ENCODE results near the gene KLHL29. TPM values are rescaled to one million over a fixed set of nuclear protein-coding genes. Genes with fewer than 3 reads are reported as not detected.

KLHL29 gene
- total and polyA plus RNA-seq, 4 experiments from 2014 or later: 0.24 to 2.4 (median 1.9) TPM; not detected in 1

DNA sequence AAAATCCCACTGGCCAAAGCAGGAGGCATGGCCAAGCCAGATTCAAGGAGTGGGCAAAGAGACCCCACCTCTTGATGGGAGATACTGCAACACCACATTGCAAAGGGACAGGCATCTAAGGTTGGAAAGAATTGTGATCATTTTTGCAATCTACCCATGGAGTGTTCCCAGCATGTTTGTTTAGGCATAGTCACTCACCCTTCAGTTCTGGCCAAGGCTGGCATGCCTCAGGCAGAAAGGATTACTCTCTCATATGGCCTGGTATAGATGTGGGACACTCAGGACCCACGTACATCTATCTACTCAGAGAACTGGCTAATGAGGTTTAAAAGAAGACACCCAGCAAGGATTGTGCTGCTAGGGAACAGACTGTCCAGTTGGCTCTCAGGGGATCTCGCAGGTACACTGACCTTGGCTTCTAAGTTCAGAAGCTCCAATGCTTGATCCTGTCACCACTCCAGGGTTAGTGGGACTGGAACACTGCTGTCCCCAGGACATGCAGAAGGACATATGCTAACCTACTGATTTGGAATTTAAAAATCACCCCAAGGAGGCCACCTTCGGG lies 183.7 kb downstream of the KLHL29 start:
- no peaks in the 10 kb centered on the region for H3K36me3 Mint-ChIP-seq
- H3K27ac ChIP-seq (ENCODE audit: low read depth, low read length): no peak overlapping the region
- H3K9me3 ChIP-seq (ENCODE audit: control insufficient read depth in 1 of 2, low read length in 2 of 2): no peaks in the 10 kb centered on the region
- intact Hi-C loops (cut with micrococcal nuclease): no loop called here
- no peaks in the 10 kb centered on the region for H3K27me3 Mint-ChIP-seq
- ChIA-PET CTCF (ENCODE audit: partially characterized antibody) (no interaction called here), POLR2A (ENCODE audit: partially characterized antibody) (no interaction called here)
- H3K4me3 ChIP-seq (ENCODE audit: low read length in 2 of 2): no peak overlapping the region
- no peak overlapping the region for H3K4me3 Mint-ChIP-seq
- H3K27ac Mint-ChIP-seq: peak overlapping the region in 1 of 7 donors; percentile 3
- no peaks in the 10 kb centered on the region for H3K36me3 ChIP-seq (ENCODE audit: insufficient read depth, low read length)
- no peak for DNase-seq
- no peaks in the 10 kb centered on the region for H3K4me1 ChIP-seq (ENCODE audit: insufficient read depth, low read length)
- no peaks in the 10 kb centered on the region for H3K4me1 Mint-ChIP-seq
- H3K27me3 ChIP-seq (ENCODE audit: insufficient read depth, low read length): no peaks in the 10 kb centered on the region
- H3K9me3 Mint-ChIP-seq: no peaks in the 10 kb centered on the region

DNA sequence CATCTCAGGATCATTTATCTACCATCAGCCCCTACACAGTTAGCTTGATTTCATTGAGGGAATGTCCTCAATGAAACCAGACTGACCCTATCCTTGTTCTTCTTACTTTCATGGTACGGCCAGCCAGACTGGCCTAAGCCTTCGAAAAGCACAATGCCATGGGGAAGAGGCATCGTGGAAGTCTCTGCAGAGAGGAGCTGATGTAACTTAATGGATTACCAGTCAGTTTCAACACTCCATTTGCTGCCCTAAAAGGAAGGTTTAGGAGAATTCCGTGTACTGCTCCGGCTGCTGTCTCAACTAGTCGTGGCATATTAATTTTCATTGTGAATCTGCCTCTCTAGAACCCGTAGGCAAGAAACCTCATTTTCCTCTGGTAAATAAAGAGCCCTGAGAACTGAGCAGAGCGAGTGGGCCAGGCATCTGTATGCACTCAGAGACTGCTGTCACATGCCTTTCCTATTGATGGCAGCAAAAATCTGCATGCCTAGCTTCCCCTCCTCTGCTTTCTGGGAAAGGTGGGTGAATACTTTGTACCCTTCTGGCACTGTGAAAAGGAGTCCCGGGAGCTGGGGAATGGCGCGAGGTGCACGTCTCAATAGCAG lies 184.9 kb downstream of the KLHL29 start:
- no peak overlapping the region for H3K4me3 ChIP-seq (ENCODE audit: low read length in 2 of 2)
- intact Hi-C loops (cut with micrococcal nuclease): no loop called here
- no peaks in the 10 kb centered on the region for H3K4me1 ChIP-seq (ENCODE audit: insufficient read depth, low read length)
- Mint-ChIP-seq H3K36me3 (no peaks in the 10 kb centered on the region), H3K4me3 (no peak overlapping the region), H3K4me1 (no peaks in the 10 kb centered on the region), H3K27me3 (no peaks in the 10 kb centered on the region), H3K27ac (no peak overlapping the region), H3K9me3 (no peaks in the 10 kb centered on the region)
- no peaks in the 10 kb centered on the region for H3K36me3 ChIP-seq (ENCODE audit: insufficient read depth, low read length)
- ChIA-PET POLR2A (ENCODE audit: partially characterized antibody) (no interaction called here), CTCF (ENCODE audit: partially characterized antibody) (no interaction called here)
- H3K27me3 ChIP-seq (ENCODE audit: insufficient read depth, low read length): no peaks in the 10 kb centered on the region
- DNase-seq: no peak
- H3K27ac ChIP-seq (ENCODE audit: low read depth, low read length): no peak overlapping the region
- no peaks in the 10 kb centered on the region for H3K9me3 ChIP-seq (ENCODE audit: control insufficient read depth in 1 of 2, low read length in 2 of 2)

DNA sequence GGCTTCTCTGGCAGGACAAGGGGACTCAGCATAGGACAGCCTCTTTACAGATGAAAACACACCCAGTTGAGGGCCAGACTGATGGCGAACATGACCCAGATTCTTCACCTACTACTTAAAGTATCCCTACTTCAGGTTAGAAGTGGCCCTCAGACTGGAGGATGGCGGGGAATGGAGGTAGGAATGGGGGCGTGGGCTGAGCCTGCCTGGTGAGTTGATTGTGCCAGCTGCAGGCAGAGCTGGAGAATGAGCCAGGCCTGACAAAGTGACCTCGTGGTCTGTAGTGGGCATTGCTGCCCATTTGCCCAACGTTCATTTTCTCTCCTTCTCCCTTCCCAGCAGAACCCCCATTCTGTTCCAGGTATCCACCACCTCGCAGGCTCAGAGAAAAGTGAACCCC lies 186.1 kb downstream of the KLHL29 start:
- POLR2A ChIA-PET (ENCODE audit: partially characterized antibody): no interaction called here
- DNase-seq: no peak
- intact Hi-C loops (cut with micrococcal nuclease): no loop called here
- H3K27ac Mint-ChIP-seq: no peak overlapping the region
- no peaks in the 10 kb centered on the region for H3K4me1 Mint-ChIP-seq
- Histone ChIP-seq H3K9me3 (ENCODE audit: control insufficient read depth in 1 of 2, low read length in 2 of 2) (no peaks in the 10 kb centered on the region), H3K27me3 (ENCODE audit: insufficient read depth, low read length) (no peaks in the 10 kb centered on the region), H3K27ac (ENCODE audit: low read depth, low read length) (no peak overlapping the region), H3K4me1 (ENCODE audit: insufficient read depth, low read length) (no peaks in the 10 kb centered on the region), H3K36me3 (ENCODE audit: insufficient read depth, low read length) (no peaks in the 10 kb centered on the region), H3K4me3 (ENCODE audit: low read length in 2 of 2) (no peak overlapping the region)
- no peaks in the 10 kb centered on the region for H3K9me3 Mint-ChIP-seq
- H3K36me3 Mint-ChIP-seq: no peaks in the 10 kb centered on the region
- H3K4me3 Mint-ChIP-seq: no peak overlapping the region
- no peaks in the 10 kb centered on the region for H3K27me3 Mint-ChIP-seq
- CTCF ChIA-PET (ENCODE audit: partially characterized antibody): no interaction called here

GRCh38 chr2:23571527-23572282 lies 186.7 kb downstream of the KLHL29 start:
- no peak for DNase-seq
- no peak overlapping the region for H3K4me3 ChIP-seq (ENCODE audit: low read length in 2 of 2)
- no peak overlapping the region for H3K27ac ChIP-seq (ENCODE audit: low read depth, low read length)
- ChIA-PET CTCF (ENCODE audit: partially characterized antibody) (no interaction called here), POLR2A (ENCODE audit: partially characterized antibody) (no interaction called here)
- Mint-ChIP-seq H3K4me3 (no peak overlapping the region), H3K4me1 (no peaks in the 10 kb centered on the region), H3K27me3 (no peaks in the 10 kb centered on the region), H3K36me3 (no peaks in the 10 kb centered on the region), H3K27ac (no peak overlapping the region), H3K9me3 (no peaks in the 10 kb centered on the region)
- intact Hi-C loops (cut with micrococcal nuclease): no loop called here
- no peaks in the 10 kb centered on the region for H3K27me3 ChIP-seq (ENCODE audit: insufficient read depth, low read length)
- no peaks in the 10 kb centered on the region for H3K9me3 ChIP-seq (ENCODE audit: control insufficient read depth in 1 of 2, low read length in 2 of 2)
- H3K36me3 ChIP-seq (ENCODE audit: insufficient read depth, low read length): no peaks in the 10 kb centered on the region
- no peaks in the 10 kb centered on the region for H3K4me1 ChIP-seq (ENCODE audit: insufficient read depth, low read length)

- Histone ChIP-seq H3K27me3 (ENCODE audit: insufficient read depth, low read length) (no peaks in the 10 kb centered on the region), H3K4me3 (ENCODE audit: low read length in 2 of 2) (no peak overlapping the region), H3K27ac (ENCODE audit: low read depth, low read length) (no peak overlapping the region), H3K9me3 (ENCODE audit: control insufficient read depth in 1 of 2, low read length in 2 of 2) (no peaks in the 10 kb centered on the region), H3K36me3 (ENCODE audit: insufficient read depth, low read length) (no peaks in the 10 kb centered on the region), H3K4me1 (ENCODE audit: insufficient read depth, low read length) (no peaks in the 10 kb centered on the region)
- H3K4me1 Mint-ChIP-seq: no peaks in the 10 kb centered on the region
- H3K36me3 Mint-ChIP-seq: no peaks in the 10 kb centered on the region
- no peaks in the 10 kb centered on the region for H3K9me3 Mint-ChIP-seq
- ChIA-PET POLR2A (ENCODE audit: partially characterized antibody) (no interaction called here), CTCF (ENCODE audit: partially characterized antibody) (no interaction called here)
- H3K4me3 Mint-ChIP-seq: no peak overlapping the region
- intact Hi-C loops (cut with micrococcal nuclease): no loop called here
- H3K27me3 Mint-ChIP-seq: no peaks in the 10 kb centered on the region
- no peak for DNase-seq
- no peak overlapping the region for H3K27ac Mint-ChIP-seq
These were observed 190.1 kb downstream of the KLHL29 start for GRCh38 chr2:23574919-23575654.

DNA sequence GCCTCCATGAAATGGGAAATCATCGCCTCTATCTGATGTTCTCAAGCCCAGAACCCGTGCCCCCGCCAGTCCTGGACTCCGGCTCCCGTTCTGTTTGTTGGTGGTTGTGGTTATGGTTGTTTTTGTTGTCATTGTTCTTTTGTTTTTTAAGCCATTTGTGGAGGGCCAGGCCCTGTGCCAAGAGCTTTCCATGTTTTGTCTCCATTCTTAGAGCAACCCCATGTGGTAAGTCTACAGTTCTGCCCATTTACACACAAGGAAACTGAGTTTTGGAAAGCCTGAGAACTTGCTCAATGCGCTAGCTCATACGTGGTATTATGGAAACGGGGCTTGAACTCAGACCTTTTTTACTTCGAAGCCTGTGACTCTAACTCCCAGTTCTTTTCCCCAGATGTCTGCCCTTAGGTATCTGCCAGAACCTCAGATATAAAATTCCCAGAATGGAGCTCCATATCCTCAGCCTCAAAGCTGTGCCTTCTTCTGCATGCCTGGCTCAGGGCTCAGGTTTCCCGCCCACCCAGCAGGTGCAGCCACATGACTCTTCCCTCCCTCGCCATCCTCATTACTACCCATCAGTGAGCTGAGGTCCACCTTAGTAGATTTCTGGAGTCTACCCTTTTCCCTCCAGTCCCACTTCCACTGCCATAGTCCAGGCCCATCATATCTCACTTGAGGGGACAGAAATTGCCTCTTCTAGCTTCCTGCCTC lies 194.1 kb downstream of the KLHL29 start:
- Mint-ChIP-seq H3K27me3 (no peaks in the 10 kb centered on the region), H3K36me3 (no peaks in the 10 kb centered on the region), H3K4me3 (no peak overlapping the region), H3K4me1 (no peaks in the 10 kb centered on the region), H3K9me3 (peaks cover 0 to 2% (median 0%) of the 10 kb centered on the region in 8 donors), H3K27ac (no peak overlapping the region)
- H3K27me3 ChIP-seq (ENCODE audit: insufficient read depth, low read length): no peaks in the 10 kb centered on the region
- POLR2A ChIA-PET (ENCODE audit: partially characterized antibody): no interaction called here
- no peak for DNase-seq
- no peaks in the 10 kb centered on the region for H3K9me3 ChIP-seq (ENCODE audit: control insufficient read depth in 1 of 2, low read length in 2 of 2)
- intact Hi-C loops (cut with micrococcal nuclease): no loop called here
- no peak overlapping the region for H3K4me3 ChIP-seq (ENCODE audit: low read length in 2 of 2)
- no peaks in the 10 kb centered on the region for H3K36me3 ChIP-seq (ENCODE audit: insufficient read depth, low read length)
- no peaks in the 10 kb centered on the region for H3K4me1 ChIP-seq (ENCODE audit: insufficient read depth, low read length)
- no peak overlapping the region for H3K27ac ChIP-seq (ENCODE audit: low read depth, low read length)
- CTCF ChIA-PET (ENCODE audit: partially characterized antibody): no interaction called here

- no peak overlapping the region for H3K27ac Mint-ChIP-seq
- H3K36me3 Mint-ChIP-seq: no peaks in the 10 kb centered on the region
- no peak for DNase-seq
- H3K27me3 Mint-ChIP-seq: no peaks in the 10 kb centered on the region
- Histone ChIP-seq H3K27me3 (ENCODE audit: insufficient read depth, low read length) (no peaks in the 10 kb centered on the region), H3K4me3 (ENCODE audit: low read length in 2 of 2) (no peak overlapping the region), H3K27ac (ENCODE audit: low read depth, low read length) (no peak overlapping the region), H3K4me1 (ENCODE audit: insufficient read depth, low read length) (no peaks in the 10 kb centered on the region), H3K36me3 (ENCODE audit: insufficient read depth, low read length) (no peaks in the 10 kb centered on the region), H3K9me3 (ENCODE audit: control insufficient read depth in 1 of 2, low read length in 2 of 2) (no peaks in the 10 kb centered on the region)
- POLR2A ChIA-PET (ENCODE audit: partially characterized antibody): no interaction called here
- intact Hi-C loops (cut with micrococcal nuclease): no loop called here
- H3K4me1 Mint-ChIP-seq: no peaks in the 10 kb centered on the region
- peaks cover 0 to 2% (median 0%) of the 10 kb centered on the region in 8 donors for H3K9me3 Mint-ChIP-seq
- CTCF ChIA-PET (ENCODE audit: partially characterized antibody): no interaction called here
- no peak overlapping the region for H3K4me3 Mint-ChIP-seq
These were observed 194.7 kb downstream of the KLHL29 start for GRCh38 chr2:23579674-23580073.

Measured in CD4-positive, alpha-beta memory T cell (primary cell).